Sigmoid colon (tissue), 4 donors: ENCODE results near the gene LRRC63.

Experiments used
- CTCF ChIP-seq, 4 experiments: fragments of 450-650 bp in 3 of 4; fragments of 200-600 bp in 1 of 4; IDR thresholded peaks; one replicate each; pipeline ENCODE4 v1.5.1; 2016 to 2019; ENCODE audit warnings: antibody characterized with exemption in 4 of 4, mild to moderate bottlenecking in 3 of 4, moderate library complexity in 2 of 4
- EP300 ChIP-seq, 4 donors: sonication (generic); formaldehyde crosslinking; IDR thresholded peaks; one replicate each; pipeline ENCODE4 v1.6.1; 2017; ENCODE audit warnings: antibody characterized with exemption in 4 of 4
- POLR2A ChIP-seq, 2 donors: fragments of 450-650 bp; IDR thresholded peaks; one replicate each; pipeline ENCODE4 v1.6.1; 2016; ENCODE audit warnings: antibody characterized with exemption in 2 of 2, mild to moderate bottlenecking in 2 of 2, moderate library complexity in 2 of 2
- POLR2AphosphoS5 ChIP-seq, 4 donors: sonication (generic); formaldehyde crosslinking; IDR thresholded peaks; one replicate each; pipeline ENCODE4 v1.6.1; 2017; ENCODE audit warnings: antibody characterized with exemption in 4 of 4

DNA sequence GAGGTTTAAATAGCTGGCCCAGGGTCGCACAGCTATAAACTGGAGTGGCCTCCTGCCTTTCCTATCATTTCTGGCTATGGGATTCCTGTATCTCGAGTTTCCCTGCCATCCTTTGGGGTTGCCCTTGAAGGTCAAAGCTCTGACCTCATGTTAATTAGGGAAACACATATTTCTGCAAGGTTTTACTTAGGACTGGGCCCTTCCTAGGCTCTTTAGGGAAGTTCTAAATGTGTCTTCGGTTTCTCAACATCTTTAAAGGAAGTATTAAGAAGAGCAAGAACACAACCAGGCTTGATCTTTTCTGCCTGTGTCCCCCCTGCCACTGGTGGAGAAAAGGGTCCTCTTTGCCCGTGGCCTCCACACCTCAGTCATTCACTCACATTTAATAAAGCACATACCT is 40.5 kb upstream of the LRRC63 start:
- no peak for TF ChIP-seq CTCF (IDR thresholded peaks at IDR 0.05)
- TF ChIP-seq EP300 (IDR thresholded peaks at IDR 0.05), result no peak
- TF ChIP-seq POLR2AphosphoS5 (IDR thresholded peaks at IDR 0.05), result no peak
- no peak for TF ChIP-seq POLR2A (IDR thresholded peaks at IDR 0.05)
